K562 (cell line): Measurements from ENCODE around the gene ALPK1. TPM values are rescaled to one million over a fixed set of nuclear protein-coding genes. Genes with fewer than 3 reads are reported as not detected.

Experiments
- ATAC-seq: fragments of 200-7000 bp; cut with Tn5 transposase; 3 replicates; pipeline ENCODE4 v1.9.1; 2020; ENCODE audit warnings: moderate library complexity
- BruUV-seq: library from RNA; stranded (reverse); fragments of 400-500 nt; replicated peaks from 2 replicates; lab custom pipeline; 2021; lab: Mats Ljungman, UMichigan
- CTCF ChIA-PET: fragments of 300-600 bp; formaldehyde crosslinking; extraction: SDS; loops from one replicate; lab custom pipeline; 2021; ENCODE audit warnings: low intra/inter-chr PET ratio; lab: Yijun Ruan, JAX
- POLR2A ChIA-PET: fragments of 300-600, 350-650 bp; sonication (Branson Sonifier 250); formaldehyde crosslinking; extraction: SDS; loops from one replicate; lab custom pipeline; 2021; ENCODE audit warnings: antibody characterized with exemption, inconsistent platforms; lab: Yijun Ruan, JAX
- DNase-seq, 4 experiments: peaks; one replicate each; pipeline versions ENCODE4 v3.0.0 to v3.0.0-alpha.2; 2011 to 2018; ENCODE audit warnings: low spot score in 3 of 4, mixed read lengths in 3 of 4; ENCODE audit errors: extremely low read depth in 1 of 4
- FAIRE-seq: peaks from 2 replicates; lab custom pipeline; 2011; peaks lifted over from hg19 to GRCh38; lab: Jason Lieb, UNC
- H2AFZ ChIP-seq: 2 replicates; pipeline ENCODE4 v1.6.0; 2011; ENCODE audit warnings: low read depth, low read length, control low read depth, inconsistent platforms
- H3K27ac ChIP-seq: fragments of 200-600 bp; 3 replicates; pipeline ENCODE4 v1.8.0; 2011; ENCODE audit warnings: low read depth, mild to moderate bottlenecking, control low read depth, inconsistent platforms, low read length, moderate library complexity, mixed read lengths; ENCODE audit errors: extremely low read depth
- H3K27me3 ChIP-seq, 2 experiments: fragments of 300-600 bp in 1 of 2; 2 replicates in 1 of 2; 3 replicates in 1 of 2; pipeline versions ENCODE4 v1.6.0 to v1.8.0; 2011; ENCODE audit warnings: inconsistent platforms in 2 of 2, low read length in 2 of 2, mild to moderate bottlenecking in 1 of 2, mixed read lengths in 1 of 2, moderate library complexity in 1 of 2; ENCODE audit not compliant: control insufficient read depth in 2 of 2, insufficient read depth in 2 of 2
- H3K36me3 ChIP-seq: fragments of 300-600 bp; 3 replicates; pipeline ENCODE4 v1.8.0; 2011; ENCODE audit warnings: mild to moderate bottlenecking, low read length, inconsistent platforms; ENCODE audit not compliant: control insufficient read depth, insufficient read depth
- H3K4me1 ChIP-seq, 2 experiments: fragments of 200-600 bp in 1 of 2; replicated peaks in 1 of 2; 2 replicates in 1 of 2; 3 replicates in 1 of 2; pipeline versions ENCODE4 v1.5.1 to v1.8.0; 2011; ENCODE audit warnings: inconsistent platforms in 2 of 2, low read length in 2 of 2, mild to moderate bottlenecking in 1 of 2, mixed read lengths in 1 of 2, moderate library complexity in 1 of 2; ENCODE audit not compliant: control insufficient read depth in 2 of 2, insufficient read depth in 2 of 2
- H3K4me2 ChIP-seq: 2 replicates; pipeline ENCODE4 v1.6.1; 2011; ENCODE audit warnings: low read length, control low read depth, inconsistent platforms, mixed read lengths; ENCODE audit not compliant: insufficient read depth
- H3K4me3 ChIP-seq: fragments of 200-600 bp; sonication (generic), shearing (Covaris generic); 2 replicates; pipeline ENCODE4 v1.5.1; 2016; ENCODE audit warnings: control low read depth, inconsistent platforms
- H3K79me2 ChIP-seq: fragments of 200-600 bp; 3 replicates; pipeline ENCODE4 v1.8.0; 2011; ENCODE audit warnings: low read length, inconsistent platforms; ENCODE audit not compliant: control insufficient read depth, insufficient read depth
- H3K9ac ChIP-seq, 2 experiments: 2 replicates each; pipeline versions ENCODE4 v1.6.0 to v1.6.1; 2011; ENCODE audit warnings: low read depth in 2 of 2, low read length in 2 of 2, control low read depth in 1 of 2, inconsistent platforms in 1 of 2, mild to moderate bottlenecking in 1 of 2, mixed read lengths in 1 of 2; ENCODE audit not compliant: insufficient read depth in 1 of 2
- H3K9me1 ChIP-seq: one replicate; pipeline ENCODE4 v1.6.0; 2011; ENCODE audit warnings: inconsistent platforms, mild to moderate bottlenecking, low read length, moderate library complexity; ENCODE audit not compliant: control insufficient read depth, insufficient read depth
- H3K9me3 ChIP-seq: replicated peaks from 2 replicates; pipeline ENCODE4 v1.5.1; 2011; ENCODE audit warnings: low read depth, low read length, inconsistent platforms; ENCODE audit not compliant: control insufficient read depth, insufficient read depth
- H4K20me1 ChIP-seq: replicated peaks from 2 replicates; pipeline ENCODE4 v1.6.1; 2011; ENCODE audit warnings: low read length, inconsistent platforms, mixed read lengths; ENCODE audit not compliant: control insufficient read depth, insufficient read depth
- CBX5 ChIP-seq: IDR thresholded peaks from 2 replicates; pipeline ENCODE4 v1.6.1; 2014; ENCODE audit warnings: low read depth, borderline replicate concordance
- ESRRB ChIP-seq: fragments of 250-450 bp; sonication (Bioruptor Pico); IDR thresholded peaks from 2 replicates; pipeline ENCODE4 v1.5.0; 2020; ENCODE audit warnings: mild to moderate bottlenecking, moderate library complexity, borderline replicate concordance
- GABPB1 ChIP-seq: sonication (generic); formaldehyde crosslinking; IDR thresholded peaks from 2 replicates; pipeline ENCODE4 v1.8.0; 2022; ENCODE audit warnings: mild to moderate bottlenecking, missing genetic modification reagents
- NFATC3 ChIP-seq: fragments of 450-650 bp; IDR thresholded peaks from 2 replicates; pipeline ENCODE4 v1.6.1; 2017; ENCODE audit warnings: mild to moderate bottlenecking
- RBM39 ChIP-seq: fragments of 200-400 bp; formaldehyde crosslinking; optimal IDR thresholded peaks from 2 replicates; pipeline ENCODE3; 2018; ENCODE audit warnings: low read depth, low read length
- SFPQ ChIP-seq: fragments of 200-400 bp; formaldehyde crosslinking; IDR thresholded peaks from 2 replicates; pipeline ENCODE4 v1.6.1; 2017; ENCODE audit warnings: mild to moderate bottlenecking, low read depth, low read length, moderate library complexity
- XRCC5 ChIP-seq: fragments of 200-400 bp; formaldehyde crosslinking; IDR thresholded peaks from 2 replicates; pipeline ENCODE4 v1.6.1; 2017; ENCODE audit warnings: low read depth, mild to moderate bottlenecking, low read length
- ZC3H8 ChIP-seq: fragments of 450-650 bp; IDR thresholded peaks from 2 replicates; pipeline ENCODE4 v1.6.1; 2017
- ZNF398 ChIP-seq: fragments of 250-450 bp; sonication (Bioruptor Pico); IDR thresholded peaks from 2 replicates; pipeline ENCODE4 v1.8.0; 2021; ENCODE audit warnings: moderate library complexity, mild to moderate bottlenecking, inconsistent platforms
- WGBS: fragments of 100-300 bp; shearing (Covaris generic); methylation state at CpG from one replicate; pipeline ENCODE4 v1.1.6; 2016; ENCODE audit warnings: low coverage, mixed read lengths; ENCODE audit not compliant: insufficient coverage; ENCODE audit errors: missing lambda C conversion rate; 5-methylcytosine and 5-hydroxymethylcytosine counted together
- in situ Hi-C: fragments of 300-500 bp; cut with MboI; formaldehyde crosslinking; loops from 4 replicates; pipeline ENCODE4 v1.15.0; 2018; ENCODE audit warnings: inconsistent platforms, mixed read lengths
- intact Hi-C: fragments of 100-400 bp; cut with micrococcal nuclease; formaldehyde crosslinking; loops from 2 replicates; pipeline ENCODE4 v1.14.2; 2022
- polyA plus RNA-seq, 8 experiments: library from polyadenylated mRNA; depleted of rRNA in 4 of 8; stranded (reverse) in 5 of 8; unstranded in 3 of 8; fragments of >200 nt; fragmentation: Nextera tagmentation in 2 of 8; fragmentation: Illumina TruSeq in 1 of 8; extraction: Ambion mirVana in 2 of 8; extraction: Trizol in 1 of 8; gene quantifications; 2 replicates each; pipeline versions ENCODE4 v1.2.1 to v1.2.3, GENCODE V29; 2011 to 2014; ENCODE audit warnings: inconsistent platforms in 1 of 8, missing spikeins in 1 of 8
- total RNA-seq, 7 experiments: library from RNA; depleted of rRNA in 6 of 7; stranded (reverse); fragments of >200 nt in 6 of 7; fragmentation: Illumina TruSeq in 2 of 7; extraction: Trizol in 2 of 7; gene quantifications; 2 replicates each; pipeline versions ENCODE4 v1.2.1 to v1.2.3, GENCODE V29; 2011 to 2021; ENCODE audit warnings: low replicate concordance in 1 of 7

The ALPK1 gene
- total and polyA plus RNA-seq, 9 of the 15 experiments (the other 6 are each of a cell fraction or from before 2014, with no cell fraction given), result 2.3 to 6.9 (median 4.6) TPM

GRCh38 chr4:112352736-112353135 is 55.6 kb downstream of the ALPK1 start (continued):
- no peak for TF ChIP-seq SFPQ

- intact Hi-C loops, result no loop called here
- 43% methylated on average over 19 of the region's 20 CpGs for WGBS
- no peaks in the 10 kb centered on the region for H4K20me1 ChIP-seq
- CTCF ChIA-PET, result no interaction called here
- DNase-seq, result no peak
- no peak for FAIRE-seq
- H3K27me3 ChIP-seq, result peaks cover 7 to 52% of the 10 kb centered on the region in 2 experiments; a peak in 4 of 5 replicates
- no peak overlapping the region for H2AFZ ChIP-seq
- no TSS peak for BruUV-seq
- no peak for ATAC-seq
- POLR2A ChIA-PET, result interaction anchor here (1.2 kb wide), 1 partner anchor 28 kb away, joined by 3 read pairs; no protein-coding TSS in a partner anchor
- in situ Hi-C loops, result no loop called here
- H3K36me3 ChIP-seq, result no peaks in the 10 kb centered on the region
- H3K9me1 ChIP-seq, result no peaks in the 10 kb centered on the region
- no peaks in the 10 kb centered on the region for H3K4me1 ChIP-seq
- TF ChIP-seq ZC3H8 (no peak), NFATC3 (no peak), ZNF398 (no peak), CBX5 (no peak), GABPB1 (CRISPR knock-in tag) (no peak), ESRRB (no peak), XRCC5 (no peak), RBM39 (no peak)
- H3K79me2 ChIP-seq, result no peaks in the 10 kb centered on the region
- H3K9ac ChIP-seq, result no peak overlapping the region
- H3K27ac ChIP-seq, result no peak overlapping the region
- no peak overlapping the region for H3K4me2 ChIP-seq
- no peaks in the 10 kb centered on the region for H3K9me3 ChIP-seq
- H3K4me3 ChIP-seq, result no peak overlapping the region
Observed at GRCh38 chr4:112355662-112356061, 58.5 kb downstream of the ALPK1 start.
